ENCODE results near the gene AZU1.

The AZU1 gene

DNA sequence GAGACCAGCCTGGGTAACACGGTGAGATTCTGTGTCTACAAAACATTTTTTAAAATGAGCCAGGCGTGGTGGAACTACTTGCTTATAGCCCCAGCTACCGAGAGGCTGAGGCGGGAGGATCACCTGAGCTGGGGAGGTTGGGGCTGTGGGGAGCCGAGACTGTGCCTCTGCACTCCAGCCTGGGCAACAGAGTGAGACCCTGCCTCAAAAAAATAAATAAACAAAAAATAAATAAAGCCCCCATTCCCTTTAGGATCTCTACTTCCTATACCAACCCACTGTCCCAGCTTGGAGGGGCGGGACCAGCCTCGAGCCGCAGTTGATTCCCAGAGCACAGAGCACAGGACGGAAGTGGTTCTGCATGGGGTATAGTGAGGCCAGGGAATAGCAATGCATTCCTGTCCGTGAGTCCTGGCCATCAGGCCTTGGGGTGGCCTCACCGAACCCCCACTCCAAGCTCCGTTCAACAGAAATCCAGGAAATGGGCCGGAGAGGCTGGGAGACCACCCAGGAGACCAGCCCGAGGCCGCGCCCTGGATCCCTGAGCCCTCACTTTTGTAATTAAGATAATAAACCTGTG, 35.2 kb upstream of the AZU1 start:
- Mint-ChIP-seq H3K9me3 (no peaks in the 10 kb centered on the region), H3K4me3 (no peak overlapping the region), H3K27ac (no peak overlapping the region), H3K27me3 (peaks cover 4% of the 10 kb centered on the region), H3K4me1 (ENCODE audit: low read depth) (peaks cover 11% of the 10 kb centered on the region), H3K36me3 (ENCODE audit: low read depth) (no peaks in the 10 kb centered on the region)

GRCh38 chr19:793806-794205, 33.8 kb upstream of the AZU1 start:
- H3K27ac Mint-ChIP-seq = no peak overlapping the region
- peaks cover 11% of the 10 kb centered on the region for H3K4me1 Mint-ChIP-seq (ENCODE audit: low read depth)
- peaks cover 6% of the 10 kb centered on the region for H3K36me3 Mint-ChIP-seq (ENCODE audit: low read depth)
- no peak overlapping the region for H3K4me3 Mint-ChIP-seq
- H3K9me3 Mint-ChIP-seq = no peaks in the 10 kb centered on the region
- H3K27me3 Mint-ChIP-seq = peaks cover 4% of the 10 kb centered on the region

GRCh38 chr19:795073-795611, 32.5 kb upstream of the AZU1 start:
- no peak overlapping the region for H3K27ac Mint-ChIP-seq
- peaks cover 17% of the 10 kb centered on the region for H3K4me1 Mint-ChIP-seq (ENCODE audit: low read depth)
- H3K36me3 Mint-ChIP-seq (ENCODE audit: low read depth) = peaks cover 19% of the 10 kb centered on the region
- no peaks in the 10 kb centered on the region for H3K9me3 Mint-ChIP-seq
- H3K27me3 Mint-ChIP-seq = no peaks in the 10 kb centered on the region
- peak overlapping the region; percentile 26 for H3K4me3 Mint-ChIP-seq

DNA sequence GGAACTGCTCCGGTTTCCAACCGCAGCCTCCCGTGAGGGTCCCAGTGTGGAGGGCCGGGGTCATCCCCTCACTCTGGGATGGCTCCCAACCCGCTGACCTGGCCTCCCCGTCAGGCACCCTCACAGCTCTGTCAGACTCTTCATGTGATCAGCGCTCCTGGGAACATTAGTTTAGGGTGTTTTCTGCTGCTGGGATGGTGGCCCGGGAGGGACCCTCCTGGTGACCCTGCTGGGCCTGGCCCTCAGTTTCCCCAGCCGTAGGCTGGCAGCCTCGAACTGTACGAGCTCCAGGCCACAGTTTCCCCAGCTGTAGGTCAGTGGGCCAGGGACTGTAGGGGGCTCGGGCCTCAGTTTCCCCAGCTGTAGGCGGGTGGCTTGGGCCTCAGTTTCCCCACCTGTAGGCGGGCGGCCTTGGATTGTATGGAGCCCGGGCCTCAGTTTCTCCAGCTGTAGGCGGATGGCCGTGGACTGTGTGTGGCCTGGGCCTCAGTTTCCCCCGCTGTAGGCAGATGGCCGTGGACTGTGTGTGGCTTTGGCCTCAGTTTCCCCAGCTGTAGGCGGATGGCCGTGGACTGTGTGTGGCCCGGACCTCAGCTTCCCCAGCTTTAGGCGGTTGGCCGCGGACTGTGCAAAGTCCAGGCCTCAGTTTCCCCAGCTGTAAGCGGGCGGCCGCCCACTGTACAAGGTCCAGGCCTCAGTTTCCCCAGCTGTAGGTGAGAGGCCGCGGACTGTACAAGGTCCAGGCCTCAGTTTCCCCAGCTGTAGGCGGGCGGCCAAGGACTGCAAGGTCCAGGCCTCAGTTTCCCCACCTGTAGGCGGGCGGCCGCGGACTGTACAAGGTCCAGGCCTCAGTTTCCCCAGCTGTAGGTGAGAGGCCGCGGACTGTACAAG, 31.7 kb upstream of the AZU1 start:
- Mint-ChIP-seq H3K36me3 (ENCODE audit: low read depth) (peaks cover 25% of the 10 kb centered on the region), H3K4me3 (peak overlapping the region; percentile 95), H3K27ac (no peak overlapping the region), H3K4me1 (ENCODE audit: low read depth) (peaks cover 23% of the 10 kb centered on the region), H3K27me3 (no peaks in the 10 kb centered on the region), H3K9me3 (no peaks in the 10 kb centered on the region)

DNA sequence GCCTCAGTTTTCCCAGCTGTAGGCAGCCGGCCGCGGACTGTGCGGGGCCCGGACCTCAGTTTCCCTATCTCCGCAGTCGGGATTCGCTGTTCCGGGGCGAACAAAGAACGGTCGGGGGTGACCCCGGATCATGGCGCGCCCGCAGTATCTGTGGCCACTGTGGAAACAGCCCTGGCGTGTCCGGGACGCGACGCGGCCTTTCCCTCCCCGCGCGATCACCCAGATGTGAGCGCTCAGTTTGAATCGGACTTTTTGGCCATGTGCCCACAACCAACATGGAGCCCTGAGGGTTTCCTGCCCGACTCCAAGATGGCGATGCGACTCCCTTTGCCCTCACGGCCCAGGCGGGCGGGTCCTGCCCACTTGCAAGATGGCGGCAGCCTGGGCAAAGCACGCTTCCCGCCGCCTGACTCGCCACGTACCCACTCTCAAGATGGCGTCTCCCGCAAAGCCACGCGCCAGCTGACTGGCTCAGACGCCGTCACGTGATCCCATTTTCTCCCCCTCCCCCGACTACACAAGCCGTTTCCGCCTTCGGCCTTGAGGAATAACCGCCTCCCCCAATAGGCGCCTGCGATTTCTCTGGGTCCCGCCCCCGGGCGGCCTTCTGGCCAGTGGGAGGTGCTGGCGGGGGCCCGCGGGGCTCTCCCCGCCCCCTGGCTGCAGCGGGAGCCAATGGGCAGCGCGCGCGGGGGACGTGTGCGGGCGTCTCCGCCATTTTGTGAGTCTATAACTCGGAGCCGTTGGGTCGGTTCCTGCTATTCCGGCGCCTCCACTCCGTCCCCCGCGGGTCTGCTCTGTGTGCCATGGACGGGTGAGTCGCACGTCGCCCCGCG, 30.7 kb upstream of the AZU1 start, which contains the start of gene PTBP1:
Gene PTBP1 (plus strand): TSS at position 761 of the 836 bp plus-strand sequence. CDS start 46 bp downstream, at position 807.
- peaks cover 28% of the 10 kb centered on the region for H3K36me3 Mint-ChIP-seq (ENCODE audit: low read depth)
- peak within 1 kb of the TSS; percentile 95 for H3K4me3 Mint-ChIP-seq
- H3K9me3 Mint-ChIP-seq = no peaks in the 10 kb centered on the region
- peak within 1 kb of the TSS; percentile 97 for H3K27ac Mint-ChIP-seq
- peaks cover 29% of the 10 kb centered on the region for H3K4me1 Mint-ChIP-seq (ENCODE audit: low read depth)
- no peaks in the 10 kb centered on the region for H3K27me3 Mint-ChIP-seq

GRCh38 chr19:797528-798414, 29.9 kb upstream of the AZU1 start:
- Mint-ChIP-seq H3K36me3 (ENCODE audit: low read depth) (peaks cover 33% of the 10 kb centered on the region), H3K4me3 (peak overlapping the region; percentile 95)

DNA sequence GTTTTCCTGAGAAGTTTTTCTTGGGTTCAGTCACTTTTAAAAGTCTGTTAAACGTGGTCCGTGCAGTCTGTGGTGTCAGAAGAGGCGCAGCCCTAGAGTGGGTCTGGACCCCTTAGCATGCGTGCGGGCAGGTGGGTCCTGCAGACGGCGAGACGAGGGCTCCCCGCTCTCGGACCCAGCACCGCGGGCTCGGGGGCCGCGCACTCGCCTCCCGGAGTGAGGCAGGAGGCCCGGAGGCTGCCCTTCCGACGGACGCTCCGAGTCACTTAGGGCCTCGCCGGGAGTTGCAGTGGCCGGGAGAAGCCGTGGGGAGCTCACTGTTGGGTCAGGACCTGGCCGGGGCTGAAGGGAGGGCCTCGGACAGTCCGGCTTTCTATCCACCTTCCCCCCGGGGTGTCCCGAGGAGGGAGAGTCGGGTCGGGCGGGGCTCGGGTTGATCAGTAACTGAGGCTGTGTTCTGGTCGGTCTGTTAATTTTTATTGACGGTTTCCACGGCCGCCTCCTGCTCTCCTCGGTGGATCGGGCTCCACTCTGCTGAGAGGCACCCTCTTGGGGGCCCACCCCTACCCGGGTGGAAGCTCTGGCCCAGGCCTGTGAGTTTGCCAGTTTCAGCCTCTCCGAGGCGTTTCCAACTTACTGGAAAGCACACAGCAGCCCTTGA, 29.1 kb upstream of the AZU1 start:
- Mint-ChIP-seq H3K36me3 (ENCODE audit: low read depth) (peaks cover 39% of the 10 kb centered on the region), H3K9me3 (no peaks in the 10 kb centered on the region), H3K27me3 (no peaks in the 10 kb centered on the region), H3K4me1 (ENCODE audit: low read depth) (peaks cover 41% of the 10 kb centered on the region), H3K27ac (peak overlapping the region; percentile 91), H3K4me3 (peak overlapping the region; percentile 92)

More at GRCh38 chr19:797528-798414, 29.9 kb upstream of the AZU1 start:
- no peaks in the 10 kb centered on the region for H3K9me3 Mint-ChIP-seq
- H3K4me1 Mint-ChIP-seq (ENCODE audit: low read depth) = peaks cover 36% of the 10 kb centered on the region
- no peaks in the 10 kb centered on the region for H3K27me3 Mint-ChIP-seq
- peak overlapping the region; percentile 91 for H3K27ac Mint-ChIP-seq

DNA sequence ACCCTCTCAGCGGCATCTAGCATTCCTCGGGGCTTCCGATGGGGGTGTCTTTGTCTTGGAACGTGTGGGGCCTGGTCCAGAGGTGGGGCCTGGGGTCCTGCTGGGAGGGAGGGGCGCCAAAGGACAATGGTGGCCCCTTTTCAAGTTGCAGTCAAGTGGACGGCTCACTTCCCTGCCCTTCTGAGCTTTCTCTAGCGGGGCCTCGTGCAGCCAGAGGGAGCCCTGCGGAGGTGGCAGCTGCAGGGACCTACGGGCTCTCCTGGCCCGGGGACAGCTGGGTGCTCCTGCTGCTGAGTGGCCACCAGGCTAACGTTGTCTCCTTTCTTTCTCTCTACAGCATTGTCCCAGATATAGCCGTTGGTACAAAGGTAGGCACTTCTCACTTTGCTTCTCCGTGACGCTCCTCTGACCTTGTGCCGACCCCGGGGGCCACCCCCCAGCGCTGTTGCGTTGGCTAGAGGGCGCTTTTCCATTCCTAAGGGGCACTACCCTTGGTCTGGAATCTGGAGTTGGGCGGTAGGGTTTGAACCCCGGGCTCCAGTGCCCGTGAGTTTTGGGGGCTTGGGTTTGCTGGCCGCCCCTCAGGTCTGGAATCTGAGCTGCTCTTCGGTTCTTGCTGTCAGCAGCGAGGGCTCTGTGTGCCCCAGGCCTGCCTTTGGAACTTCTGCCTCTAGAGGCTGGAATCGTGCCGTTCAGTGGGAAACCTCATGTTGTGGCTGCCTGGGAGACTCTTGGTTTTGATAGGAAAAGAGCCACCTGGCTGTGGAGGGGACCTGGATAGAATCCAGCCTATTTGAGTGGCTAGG, 28.4 kb upstream of the AZU1 start:
- Mint-ChIP-seq H3K36me3 (ENCODE audit: low read depth) (peaks cover 42% of the 10 kb centered on the region), H3K4me3 (peak overlapping the region; percentile 92), H3K4me1 (ENCODE audit: low read depth) (peaks cover 45% of the 10 kb centered on the region), H3K9me3 (no peaks in the 10 kb centered on the region), H3K27me3 (no peaks in the 10 kb centered on the region), H3K27ac (peak overlapping the region; percentile 87)

DNA sequence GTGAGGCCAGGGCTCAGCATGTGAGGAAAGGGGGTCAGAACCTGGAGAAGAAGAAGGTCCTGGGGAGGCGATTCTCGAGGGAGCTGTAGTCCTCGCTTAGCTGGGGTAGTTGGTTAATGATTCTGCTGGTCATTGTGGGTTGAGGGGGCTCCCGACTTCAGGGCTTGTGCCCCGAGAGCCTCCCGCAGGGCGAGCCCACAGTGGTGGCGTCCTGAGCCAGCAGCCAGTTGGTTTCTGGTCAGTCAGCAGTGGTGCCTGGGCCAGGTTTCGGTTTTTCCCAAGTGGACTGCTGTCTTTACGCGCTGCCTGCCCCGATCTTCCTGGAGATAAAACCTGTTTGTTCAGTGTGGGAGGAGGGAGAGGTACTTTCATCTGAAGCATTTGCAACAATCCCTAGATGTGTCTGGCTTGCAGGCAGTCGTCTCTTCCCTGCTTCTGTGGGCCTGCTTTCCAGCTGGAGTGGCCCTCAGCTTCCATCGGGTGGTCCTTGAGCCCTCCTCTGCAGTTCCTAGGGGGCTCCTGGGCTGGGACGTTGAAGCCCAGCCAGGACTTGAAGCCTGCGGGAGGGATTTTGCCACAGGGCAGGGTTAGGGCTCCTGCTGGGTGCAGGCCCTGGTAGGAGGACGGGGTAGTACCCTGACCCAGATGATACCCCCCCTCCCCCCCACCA, 27.1 kb upstream of the AZU1 start:
- peak overlapping the region; percentile 93 for H3K27ac Mint-ChIP-seq
- H3K4me3 Mint-ChIP-seq = peak overlapping the region; percentile 92
- H3K4me1 Mint-ChIP-seq (ENCODE audit: low read depth) = peaks cover 45% of the 10 kb centered on the region
- H3K36me3 Mint-ChIP-seq (ENCODE audit: low read depth) = peaks cover 49% of the 10 kb centered on the region
- H3K9me3 Mint-ChIP-seq = no peaks in the 10 kb centered on the region
- H3K27me3 Mint-ChIP-seq = no peaks in the 10 kb centered on the region

- peaks cover 45% of the 10 kb centered on the region for H3K4me1 Mint-ChIP-seq (ENCODE audit: low read depth)
- H3K27me3 Mint-ChIP-seq = no peaks in the 10 kb centered on the region
- peaks cover 52% of the 10 kb centered on the region for H3K36me3 Mint-ChIP-seq (ENCODE audit: low read depth)
- peak overlapping the region; percentile 81 for H3K27ac Mint-ChIP-seq
- H3K4me3 Mint-ChIP-seq = peak overlapping the region; percentile 92
- H3K9me3 Mint-ChIP-seq = no peaks in the 10 kb centered on the region
Measured at GRCh38 chr19:801030-801860, 26.4 kb upstream of the AZU1 start.

GRCh38 chr19:801861-802497, 25.7 kb upstream of the AZU1 start:
- Mint-ChIP-seq H3K9me3 (no peaks in the 10 kb centered on the region), H3K4me1 (ENCODE audit: low read depth) (peaks cover 40% of the 10 kb centered on the region), H3K36me3 (ENCODE audit: low read depth) (peaks cover 58% of the 10 kb centered on the region), H3K27ac (peak overlapping the region; percentile 81), H3K4me3 (peak overlapping the region; percentile 92), H3K27me3 (no peaks in the 10 kb centered on the region)
